GM21367 (cell line): ENCODE data around the gene ZNF263.
"Not testable (repeated sequence)": the region's sequence is repeated elsewhere in the genome, so short reads cannot be mapped to it uniquely, and the experiment has no call there.

Experiments
- ATAC-seq: cut with Tn5 transposase; IDR thresholded peaks from one replicate; pipeline ENCODE4 v1.9.1; 2021; ENCODE audit not compliant: unreplicated experiment

The ZNF263 gene

GRCh38 chr16:3266873-3267537, 16.3 kb upstream of the ZNF263 start:
- ATAC-seq = no peak

- no peak for ATAC-seq
Observed at GRCh38 chr16:3268294-3268693, 15.0 kb upstream of the ZNF263 start.

GRCh38 chr16:3270718-3271117, 12.6 kb upstream of the ZNF263 start:
- ATAC-seq = not testable (repeated sequence)

- ATAC-seq = not testable (repeated sequence)
Observed at GRCh38 chr16:3271281-3271680, 12.0 kb upstream of the ZNF263 start.

GRCh38 chr16:3274490-3274889, 8.8 kb upstream of the ZNF263 start:
- no peak for ATAC-seq

- no peak for ATAC-seq
Observed at GRCh38 chr16:3274947-3275346, 8.3 kb upstream of the ZNF263 start.

GRCh38 chr16:3276679-3277078, 6.6 kb upstream of the ZNF263 start:
- ATAC-seq = no peak

GRCh38 chr16:3281222-3281820, 2.0 kb upstream of the ZNF263 start:
- no peak for ATAC-seq

GRCh38 chr16:3282103-3282729, 1.1 kb upstream of the ZNF263 start:
- ATAC-seq = peak; percentile 25

GRCh38 chr16:3283543-3284447, 504 bp downstream of the ZNF263 start:
- peak; percentile 1 for ATAC-seq

- no peak for ATAC-seq
Observed at GRCh38 chr16:3285131-3285530, 1.8 kb downstream of the ZNF263 start.

GRCh38 chr16:3289998-3290673, 6.8 kb downstream of the ZNF263 start:
- ATAC-seq = no peak

GRCh38 chr16:3292604-3293003, 9.3 kb downstream of the ZNF263 start:
- no peak for ATAC-seq

GRCh38 chr16:3295209-3295608, 11.9 kb downstream of the ZNF263 start:
- no peak for ATAC-seq

GRCh38 chr16:3295783-3296182, 12.5 kb downstream of the ZNF263 start:
- ATAC-seq = no peak

- ATAC-seq = no peak
Observed at GRCh38 chr16:3304370-3304769, 21.1 kb downstream of the ZNF263 start.

- ATAC-seq = peak; percentile 67
Observed at GRCh38 chr16:3305109-3306068, 22.1 kb downstream of the ZNF263 start, which contains the start of the genes TIGD7 and ZNF75A. TIGD7 (minus strand) TSS chr16:3305430; CDS start chr16:3300614, 4,816 bp downstream. ZNF75A (plus strand) TSS chr16:3305497; CDS start chr16:3308429, 2,932 bp downstream.

- ATAC-seq = no peak
Observed at GRCh38 chr16:3306078-3306477, 22.8 kb downstream of the ZNF263 start.

GRCh38 chr16:3311496-3311895, 28.2 kb downstream of the ZNF263 start:
- ATAC-seq = no peak
